SK-N-MC (cell line): ENCODE measurements around the gene PDE6D.

Source experiments
- EZH2 ChIP-seq: fragments of 200-600 bp; sonication (generic); IDR thresholded peaks from one replicate; pipeline ENCODE4 v1.6.1; 2017; ENCODE audit warnings: antibody characterized with exemption
- FOXP2 ChIP-seq: optimal IDR thresholded peaks from 2 replicates; pipeline ENCODE3; 2011; ENCODE audit warnings: mild to moderate bottlenecking, moderate library complexity; ENCODE audit not compliant: insufficient read depth; ENCODE audit errors: extremely low read length, control extremely low read depth
- POLR2AphosphoS5 ChIP-seq: IDR thresholded peaks from 2 replicates; pipeline ENCODE4 v1.6.1; 2012; ENCODE audit warnings: mild to moderate bottlenecking, low read depth, low read length, borderline replicate concordance

GRCh38 chr2:231692847-231693246 is 88.2 kb downstream of the PDE6D start:
- TF ChIP-seq POLR2AphosphoS5 (no peak), FOXP2 (no peak), EZH2 (no peak)
